Panc1 (cell line): ENCODE results near the gene TBC1D22A. TPM values are rescaled to one million over a fixed set of nuclear protein-coding genes. Genes with fewer than 3 reads are reported as not detected.

Experiments used
- ATAC-seq: fragments of 200-7000 bp; cut with Tn5 transposase; 2 replicates; pipeline ENCODE4 v1.9.1; 2020; ENCODE audit warnings: mild to moderate bottlenecking, moderate library complexity
- BruUV-seq: library from RNA; stranded (reverse); fragments of 400-500 nt; replicated peaks from 2 replicates; lab custom pipeline; 2021; lab: Mats Ljungman, UMichigan
- CTCF ChIA-PET: fragments of 300-600 bp; sonication (Branson Sonifier 250); formaldehyde crosslinking; loops from one replicate; lab custom pipeline; 2022; ENCODE audit warnings: antibody characterized with exemption; lab: Charles Lee
- POLR2A ChIA-PET: fragments of 300-600 bp; sonication (Branson Sonifier 250); formaldehyde crosslinking; loops from one replicate; lab custom pipeline; 2022; ENCODE audit warnings: antibody characterized with exemption; lab: Charles Lee
- DNase-seq: peaks from one replicate; pipeline ENCODE4 v3.0.0-alpha.2; 2010; ENCODE audit warnings: low read depth, low spot score
- H3K27ac ChIP-seq: 2 replicates; pipeline ENCODE4 v1.5.1; 2011; ENCODE audit warnings: mild to moderate bottlenecking, low read length, inconsistent platforms
- H3K27me3 ChIP-seq: fragments of 200-500 bp; sonication (Bioruptor generic); 2 replicates; pipeline ENCODE4 v1.6.0; 2014; ENCODE audit warnings: low read length, inconsistent platforms; ENCODE audit not compliant: control insufficient read depth, insufficient read depth
- H3K36me3 ChIP-seq: fragments of 200-500 bp; sonication (Bioruptor generic); 2 replicates; pipeline ENCODE4 v1.5.1; 2014; ENCODE audit warnings: inconsistent platforms, mild to moderate bottlenecking, low read length, moderate library complexity; ENCODE audit not compliant: control insufficient read depth, insufficient read depth
- H3K4me1 ChIP-seq: 2 replicates; pipeline ENCODE4 v1.5.1; 2011; ENCODE audit warnings: inconsistent platforms, mild to moderate bottlenecking, low read length, moderate library complexity; ENCODE audit not compliant: control insufficient read depth, insufficient read depth
- H3K4me3 ChIP-seq, 2 experiments: 2 replicates each; pipeline ENCODE4 v1.5.1; 2011 to 2012; ENCODE audit warnings: low read depth in 2 of 2, low read length in 2 of 2, mild to moderate bottlenecking in 2 of 2, inconsistent platforms in 1 of 2, moderate library complexity in 1 of 2
- H3K9me3 ChIP-seq: fragments of 200-500 bp; sonication (Bioruptor generic); 2 replicates; pipeline ENCODE4 v1.5.1; 2014; ENCODE audit warnings: low read depth, mild to moderate bottlenecking, inconsistent platforms, low read length, moderate library complexity; ENCODE audit not compliant: control insufficient read depth, insufficient read depth
- CTCF ChIP-seq: fragments of 450-650 bp; IDR thresholded peaks from 2 replicates; pipeline ENCODE4 v1.5.1; 2017; ENCODE audit warnings: mild to moderate bottlenecking
- POLR2AphosphoS5 ChIP-seq: IDR thresholded peaks from 2 replicates; pipeline ENCODE4 v1.6.1; 2012; ENCODE audit warnings: mild to moderate bottlenecking, low read depth, low read length, moderate library complexity
- REST ChIP-seq, 2 experiments: IDR thresholded peaks; 2 replicates each; pipeline ENCODE4 v1.6.1; 2011 to 2012; ENCODE audit warnings: low read depth in 2 of 2, control low read depth in 1 of 2, low read length in 1 of 2, mild to moderate bottlenecking in 1 of 2, moderate library complexity in 1 of 2; ENCODE audit not compliant: insufficient read depth in 1 of 2
- SIN3A ChIP-seq: IDR thresholded peaks from 2 replicates; pipeline ENCODE4 v1.6.1; 2012; ENCODE audit warnings: low read depth, mild to moderate bottlenecking, low read length, moderate library complexity, borderline replicate concordance; ENCODE audit not compliant: insufficient read depth
- TCF7L2 ChIP-seq: IDR thresholded peaks from 2 replicates; pipeline ENCODE4 v1.6.1; 2011; ENCODE audit warnings: mild to moderate bottlenecking, low read depth, low read length, inconsistent platforms
- in situ Hi-C: cut with HindIII; loops from 2 replicates; pipeline ENCODE4 v1.10.0; 2016; ENCODE audit warnings: low sequenced_read_pairs, low pct_unique_long_range_greater_than_20kb
- intact Hi-C: fragments of 100-400 bp; cut with micrococcal nuclease; formaldehyde crosslinking; loops from one replicate; pipeline ENCODE4 v1.10.0; 2022; ENCODE audit not compliant: unreplicated experiment
- total RNA-seq: library from RNA; stranded (reverse); gene quantifications from one replicate; pipeline ENCODE4 v1.2.1, GENCODE V29; 2021; ENCODE audit not compliant: unreplicated experiment

Gene TBC1D22A
- total RNA-seq, 1 experiment from 2014 or later: 28.7 TPM

- ChIA-PET POLR2A (no interaction called here), CTCF (interaction anchor here (0.5 kb wide), 1 partner anchor 32 kb away, joined by 3 read pairs; no protein-coding TSS in a partner anchor)
- intact Hi-C loops: no loop called here
- Histone ChIP-seq H3K27me3 (no peaks in the 10 kb centered on the region), H3K36me3 (no peaks in the 10 kb centered on the region; the same call in 1 of the 2 replicates), H3K4me3 (no peak overlapping the region), H3K9me3 (no peaks in the 10 kb centered on the region), H3K4me1 (peaks cover 26% of the 10 kb centered on the region), H3K27ac (no peak overlapping the region)
- no peak for DNase-seq
- no peak for ATAC-seq
- no TSS peak for BruUV-seq
- in situ Hi-C loops: no loop called here
- TF ChIP-seq SIN3A (no peak), TCF7L2 (no peak), POLR2AphosphoS5 (no peak), CTCF (no peak), REST (IDR thresholded peaks at IDR 0.05; ENCODE audit: insufficient read depth in 1 of 2, low read depth in 2 of 2, low read length in 1 of 2) (no peak)
Observed at GRCh38 chr22:46734830-46735453, 27.5 kb upstream of the TBC1D22A start.

- no peak for TF ChIP-seq POLR2AphosphoS5
- TF ChIP-seq REST (IDR thresholded peaks at IDR 0.05; ENCODE audit: insufficient read depth in 1 of 2, low read depth in 2 of 2, low read length in 1 of 2): no peak
- no peak for TF ChIP-seq SIN3A
- TF ChIP-seq CTCF: no peak
- no peak for TF ChIP-seq TCF7L2
- no peak overlapping the region for H3K27ac ChIP-seq
- in situ Hi-C loops: no loop called here
- DNase-seq (no peak), ATAC-seq (no peak)
- no peaks in the 10 kb centered on the region for H3K27me3 ChIP-seq
- ChIA-PET POLR2A (no interaction called here), CTCF (interaction anchor here (0.5 kb wide), 1 partner anchor 31 kb away, joined by 3 read pairs; no protein-coding TSS in a partner anchor)
- BruUV-seq: no TSS peak
- no peaks in the 10 kb centered on the region for H3K9me3 ChIP-seq
- H3K4me1 ChIP-seq: peaks cover 34% of the 10 kb centered on the region
- intact Hi-C loops: no loop called here
- peak overlapping the region in 1 of 2 experiments; percentile 5; a peak in 1 of 4 replicates for H3K4me3 ChIP-seq
- no peaks in the 10 kb centered on the region; the same call in 1 of the 2 replicates for H3K36me3 ChIP-seq
Observed at GRCh38 chr22:46735747-46736608, 26.5 kb upstream of the TBC1D22A start.
